ENCODE measurements around the gene TBX10.
"Not testable (repeated sequence)": the region's sequence is repeated elsewhere in the genome, so short reads cannot be mapped to it uniquely, and the experiment has no call there.

TBX10 gene

GRCh38 chr11:67639438-67639859, at the start of gene TBX10:
Gene TBX10, minus strand, starts transcription at chr11:67639763. Its CDS starts 291 bp downstream, at chr11:67639472.
- Histone ChIP-seq H3K4me3 (IDR thresholded peaks at IDR 0.05; ENCODE audit: insufficient read depth, low read depth, low read length) (no peak within 1 kb of the TSS), H2AFZ (ENCODE audit: low read depth) (peak within 1 kb of the TSS; percentile 49), H3K79me2 (ENCODE audit: insufficient read depth, low read depth) (no peaks in the 10 kb centered on the region), H3K4me1 (ENCODE audit: low read depth, poor library complexity, severe bottlenecking) (peaks cover 4% of the 10 kb centered on the region), H3K36me3 (ENCODE audit: insufficient read depth) (no peaks in the 10 kb centered on the region), H3K27ac (no peak within 1 kb of the TSS), H3K27me3 (ENCODE audit: insufficient read depth, low read depth) (no peaks in the 10 kb centered on the region; the same call in 1 of the 2 replicates), H4K20me1 (ENCODE audit: insufficient read depth) (no peaks in the 10 kb centered on the region), H3K9ac (no peak within 1 kb of the TSS), H3K4me2 (no peak within 1 kb of the TSS)
- TF ChIP-seq, protein P1, sequence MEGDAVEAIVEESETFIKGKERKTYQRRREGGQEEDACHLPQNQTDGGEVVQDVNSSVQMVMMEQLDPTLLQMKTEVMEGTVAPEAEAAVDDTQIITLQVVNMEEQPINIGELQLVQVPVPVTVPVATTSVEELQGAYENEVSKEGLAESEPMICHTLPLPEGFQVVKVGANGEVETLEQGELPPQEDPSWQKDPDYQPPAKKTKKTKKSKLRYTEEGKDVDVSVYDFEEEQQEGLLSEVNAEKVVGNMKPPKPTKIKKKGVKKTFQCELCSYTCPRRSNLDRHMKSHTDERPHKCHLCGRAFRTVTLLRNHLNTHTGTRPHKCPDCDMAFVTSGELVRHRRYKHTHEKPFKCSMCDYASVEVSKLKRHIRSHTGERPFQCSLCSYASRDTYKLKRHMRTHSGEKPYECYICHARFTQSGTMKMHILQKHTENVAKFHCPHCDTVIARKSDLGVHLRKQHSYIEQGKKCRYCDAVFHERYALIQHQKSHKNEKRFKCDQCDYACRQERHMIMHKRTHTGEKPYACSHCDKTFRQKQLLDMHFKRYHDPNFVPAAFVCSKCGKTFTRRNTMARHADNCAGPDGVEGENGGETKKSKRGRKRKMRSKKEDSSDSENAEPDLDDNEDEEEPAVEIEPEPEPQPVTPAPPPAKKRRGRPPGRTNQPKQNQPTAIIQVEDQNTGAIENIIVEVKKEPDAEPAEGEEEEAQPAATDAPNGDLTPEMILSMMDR (conservative IDR thresholded peaks at IDR 0.05; ENCODE audit: low read depth, low read length) = no peak

DNA sequence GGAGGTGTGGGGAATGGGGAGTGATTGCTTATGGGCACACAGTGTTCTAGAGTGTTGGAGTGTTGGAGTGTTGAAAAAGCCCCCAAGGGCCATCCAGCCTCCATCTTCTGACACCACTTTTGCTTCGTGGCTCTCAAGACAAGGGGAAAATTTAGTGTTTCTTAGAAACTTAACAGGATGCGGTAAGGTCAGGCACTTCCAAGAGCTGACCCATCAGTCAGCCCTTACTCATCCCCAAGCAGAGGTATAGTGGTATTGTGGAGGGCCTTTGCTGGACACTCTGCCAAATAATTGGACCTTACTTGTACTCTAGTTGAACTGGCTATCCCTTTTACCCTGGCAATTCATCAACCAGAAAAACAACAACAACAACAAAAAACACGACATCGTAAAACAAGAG, 49.6 kb upstream of the TBX10 start:
- H3K4me3 ChIP-seq (IDR thresholded peaks at IDR 0.05; ENCODE audit: insufficient read depth, low read depth, low read length) = no peak overlapping the region
- H2AFZ ChIP-seq (ENCODE audit: low read depth) = no peak overlapping the region
- H3K4me1 ChIP-seq (ENCODE audit: low read depth, poor library complexity, severe bottlenecking) = no peaks in the 10 kb centered on the region
- H3K27me3 ChIP-seq (ENCODE audit: insufficient read depth, low read depth) = no peaks in the 10 kb centered on the region
- no peak overlapping the region for H3K9ac ChIP-seq
- no peaks in the 10 kb centered on the region for H3K79me2 ChIP-seq (ENCODE audit: insufficient read depth, low read depth)
- H3K4me2 ChIP-seq = no peak overlapping the region
- H4K20me1 ChIP-seq (ENCODE audit: insufficient read depth) = no peaks in the 10 kb centered on the region
- H3K27ac ChIP-seq = no peak overlapping the region
- TF ChIP-seq, protein P1 (conservative IDR thresholded peaks at IDR 0.05; ENCODE audit: low read depth, low read length) = no peak
- H3K36me3 ChIP-seq (ENCODE audit: insufficient read depth) = no peaks in the 10 kb centered on the region

GRCh38 chr11:67687986-67688385, 48.4 kb upstream of the TBX10 start:
- Histone ChIP-seq H3K27me3 (ENCODE audit: insufficient read depth, low read depth) (no peaks in the 10 kb centered on the region), H3K79me2 (ENCODE audit: insufficient read depth, low read depth) (no peaks in the 10 kb centered on the region), H3K36me3 (ENCODE audit: insufficient read depth) (no peaks in the 10 kb centered on the region), H2AFZ (ENCODE audit: low read depth) (no peak overlapping the region), H3K4me2 (no peak overlapping the region), H4K20me1 (ENCODE audit: insufficient read depth) (no peaks in the 10 kb centered on the region), H3K9ac (no peak overlapping the region), H3K27ac (no peak overlapping the region), H3K4me3 (IDR thresholded peaks at IDR 0.05; ENCODE audit: insufficient read depth, low read depth, low read length) (no peak overlapping the region), H3K4me1 (ENCODE audit: low read depth, poor library complexity, severe bottlenecking) (no peaks in the 10 kb centered on the region)
- TF ChIP-seq, protein P1 (conservative IDR thresholded peaks at IDR 0.05; ENCODE audit: low read depth, low read length) = no peak

GRCh38 chr11:67685641-67686332, 46.2 kb upstream of the TBX10 start:
- H3K4me1 ChIP-seq (ENCODE audit: low read depth, poor library complexity, severe bottlenecking); H3K4me2 ChIP-seq; H3K79me2 ChIP-seq (ENCODE audit: insufficient read depth, low read depth); H3K4me3 ChIP-seq (IDR thresholded peaks at IDR 0.05; ENCODE audit: insufficient read depth, low read depth, low read length); H4K20me1 ChIP-seq (ENCODE audit: insufficient read depth); H3K36me3 ChIP-seq (ENCODE audit: insufficient read depth); H3K27me3 ChIP-seq (ENCODE audit: insufficient read depth, low read depth); H3K9ac ChIP-seq; H2AFZ ChIP-seq (ENCODE audit: low read depth); H3K27ac ChIP-seq: not testable (repeated sequence)

GRCh38 chr11:67682126-67683034, 42.8 kb upstream of the TBX10 start:
- H3K4me3 ChIP-seq (IDR thresholded peaks at IDR 0.05; ENCODE audit: insufficient read depth, low read depth, low read length); H3K4me1 ChIP-seq (ENCODE audit: low read depth, poor library complexity, severe bottlenecking); H3K79me2 ChIP-seq (ENCODE audit: insufficient read depth, low read depth); H3K36me3 ChIP-seq (ENCODE audit: insufficient read depth); H3K9ac ChIP-seq; H3K27me3 ChIP-seq (ENCODE audit: insufficient read depth, low read depth); H4K20me1 ChIP-seq (ENCODE audit: insufficient read depth); H2AFZ ChIP-seq (ENCODE audit: low read depth); H3K4me2 ChIP-seq; H3K27ac ChIP-seq: not testable (repeated sequence)
